Suprapubic skin (tissue), 4 donors: ENCODE results near the gene LAMA3.
A peak's percentile ranks its signal among the peaks of the same experiment; 100 is the strongest.

ENCODE experiments used
- CTCF ChIP-seq, 2 donors: fragments of 200-600 bp in 1 of 2; fragments of 450-650 bp in 1 of 2; sonication (generic) in 1 of 2; IDR thresholded peaks; one replicate each; pipeline ENCODE4 v1.5.1; 2016 to 2019; ENCODE audit warnings: antibody characterized with exemption in 2 of 2, mild to moderate bottlenecking in 1 of 2, moderate library complexity in 1 of 2
- EP300 ChIP-seq: sonication (generic); formaldehyde crosslinking; IDR thresholded peaks from one replicate; pipeline ENCODE4 v1.6.1; 2017; ENCODE audit warnings: antibody characterized with exemption
- POLR2A ChIP-seq, 2 donors: fragments of 450-650 bp; IDR thresholded peaks; one replicate each; pipeline ENCODE4 v1.6.1; 2017; ENCODE audit warnings: antibody characterized with exemption in 2 of 2, mild to moderate bottlenecking in 2 of 2, moderate library complexity in 2 of 2
- POLR2AphosphoS5 ChIP-seq, 3 donors: sonication (generic); formaldehyde crosslinking; IDR thresholded peaks; one replicate each; pipeline ENCODE4 v1.6.1; 2017; ENCODE audit warnings: antibody characterized with exemption in 3 of 3

DNA sequence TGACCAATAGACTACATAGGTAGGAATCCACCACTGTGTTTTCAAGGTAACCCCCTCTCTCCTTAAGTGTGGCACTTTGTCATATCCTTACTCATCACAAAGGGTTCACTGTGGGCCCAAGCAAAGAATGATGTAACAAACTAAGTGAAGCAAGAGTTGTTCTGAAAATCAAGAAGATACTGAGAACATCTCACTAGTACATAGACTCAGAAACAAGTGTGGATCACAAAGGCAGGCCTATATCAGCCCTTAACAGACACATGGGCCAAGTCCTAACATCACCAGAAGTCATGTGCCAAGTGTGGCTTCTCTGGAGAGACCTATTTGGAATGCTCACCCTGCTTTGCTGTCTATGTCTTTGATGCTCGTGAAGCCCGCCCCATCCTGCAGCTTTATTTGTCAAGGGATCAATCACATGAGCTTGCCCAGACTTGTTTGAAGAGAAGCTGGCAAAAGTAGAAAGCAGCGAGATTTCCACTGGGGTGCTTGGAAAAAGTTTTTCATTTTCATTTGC, 194.1 kb downstream of the LAMA3 start:
- TF ChIP-seq EP300 (no peak), CTCF (IDR thresholded peaks at IDR 0.05) (no peak), POLR2AphosphoS5 (IDR thresholded peaks at IDR 0.05) (peak in 1 of 3 donors; percentile 65), POLR2A (IDR thresholded peaks at IDR 0.05) (no peak)
